ENCODE data around the gene TXNIP. TPM values are rescaled to one million over a fixed set of nuclear protein-coding genes. Genes with fewer than 3 reads are reported as not detected.

The TXNIP gene
- total and polyA plus RNA-seq, 2 experiments from 2014 or later, result 22.8 to 29.1 TPM

GRCh38 chr1:145949219-145949618 lies 47.2 kb downstream of the TXNIP start:
- Histone ChIP-seq H3K9me2 (ENCODE audit: insufficient read depth) (no peaks in the 10 kb centered on the region), H4K20me1 (replicated peaks; ENCODE audit: insufficient read depth) (no peaks in the 10 kb centered on the region), H3K4me1 (ENCODE audit: insufficient read depth) (peaks cover 12% of the 10 kb centered on the region), H2AFZ (no peak overlapping the region), H3F3A (replicated peaks; ENCODE audit: low read depth) (no peaks in the 10 kb centered on the region), H3K4me2 (no peak overlapping the region), H3K27ac (ENCODE audit: low read depth) (no peak overlapping the region), H3K79me2 (replicated peaks; ENCODE audit: insufficient read depth) (no peaks in the 10 kb centered on the region), H3K4me3 (no peak overlapping the region), H3K27me3 (ENCODE audit: insufficient read depth) (peaks cover 11% of the 10 kb centered on the region), H3K36me3 (ENCODE audit: insufficient read depth) (no peaks in the 10 kb centered on the region)
- Mint-ChIP-seq H3K36me3 (ENCODE audit: low read depth) (no peaks in the 10 kb centered on the region), H3K4me1 (peaks cover 23% of the 10 kb centered on the region), H3K9me3 (no peaks in the 10 kb centered on the region), H3K4me3 (no peak overlapping the region), H3K27me3 (ENCODE audit: insufficient read depth, low read depth, poor library complexity) (peaks cover 2% of the 10 kb centered on the region), H3K27ac (no peak overlapping the region)
- no peak for DNase-seq (ENCODE audit: low spot score)
- no peak for ATAC-seq
- TF ChIP-seq REST (IDR thresholded peaks at IDR 0.05; ENCODE audit: unreplicated experiment) (no peak), ZNF114 (CRISPR knock-in tag; IDR thresholded peaks at IDR 0.05) (no peak), ETS1 (IDR thresholded peaks at IDR 0.05) (no peak), CREB1 (CRISPR knock-in tag; IDR thresholded peaks at IDR 0.05; ENCODE audit: low read depth) (no peak), EZH2phosphoT487 (IDR thresholded peaks at IDR 0.05; ENCODE audit: unreplicated experiment) (no peak), POLR2AphosphoS5 (IDR thresholded peaks at IDR 0.05; ENCODE audit: low read depth) (no peak), EZH2 (IDR thresholded peaks at IDR 0.05; ENCODE audit: low read depth, unreplicated experiment) (no peak), NANOG (IDR thresholded peaks at IDR 0.05; ENCODE audit: borderline replicate concordance) (no peak), JUNB (IDR thresholded peaks at IDR 0.05; ENCODE audit: unreplicated experiment) (no peak), CTCF (conservative IDR thresholded peaks at IDR 0.05; ENCODE audit: low read depth in 2 of 2) (no peak), ZNF462 (CRISPR knock-in tag; IDR thresholded peaks at IDR 0.05) (no peak), ZNF331 (CRISPR knock-in tag; IDR thresholded peaks at IDR 0.05; ENCODE audit: low read depth) (no peak), STAT1 (IDR thresholded peaks at IDR 0.05; ENCODE audit: unreplicated experiment) (no peak)
